ENCODE results near the gene POLN. TPM values are rescaled to one million over a fixed set of nuclear protein-coding genes. Genes with fewer than 3 reads are reported as not detected.
"Not testable (repeated sequence)": the region's sequence is repeated elsewhere in the genome, so short reads cannot be mapped to it uniquely, and the experiment has no call there.

POLN gene
- total RNA-seq, 2 experiments from 2014 or later: 1.2 to 2.2 TPM

GRCh38 chr4:2276581-2277325 is 34.8 kb upstream of the POLN start:
- CTCF ChIA-PET: no interaction called here
- POLR2A ChIA-PET: no interaction called here

DNA sequence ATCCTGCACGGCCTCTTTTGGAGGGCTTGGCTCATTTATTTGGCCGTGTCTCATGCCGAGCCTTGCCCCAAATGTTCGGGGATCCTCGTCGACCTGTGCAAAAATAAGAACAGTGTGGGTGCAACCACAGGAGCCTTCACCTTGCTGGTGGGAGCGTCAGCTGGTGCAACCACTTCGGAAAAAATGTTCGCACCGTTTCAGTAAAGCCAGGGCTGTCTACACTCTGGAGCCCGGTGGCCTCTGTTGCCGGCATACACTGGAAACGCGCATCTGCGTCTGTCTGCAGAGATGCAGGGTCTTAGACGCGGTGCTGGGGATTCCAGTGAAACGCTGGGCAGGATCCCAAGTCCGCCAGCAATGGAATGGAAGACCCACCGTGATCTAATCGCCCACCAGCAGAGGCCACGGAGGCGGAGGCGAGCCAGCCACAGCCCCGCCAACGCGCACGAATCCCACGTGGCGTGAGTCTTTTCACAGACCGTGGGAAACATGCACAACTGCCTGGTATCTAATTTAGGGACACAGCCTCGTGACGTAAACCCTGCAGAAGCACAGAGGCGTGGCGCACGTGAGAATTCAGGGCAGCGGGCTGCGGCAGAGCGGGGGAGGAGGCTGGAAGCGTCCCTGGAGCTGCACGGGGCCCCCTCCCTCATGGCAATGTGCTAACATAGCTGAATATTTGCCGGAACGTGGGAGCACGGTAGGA is 33.8 kb upstream of the POLN start:
- ChIA-PET POLR2A (no interaction called here), CTCF (no interaction called here)

- CTCF ChIA-PET, POLR2A ChIA-PET: not testable (repeated sequence)
Measured at GRCh38 chr4:2275044-2275397, 33.1 kb upstream of the POLN start.

GRCh38 chr4:2274320-2275043 is 32.6 kb upstream of the POLN start:
- POLR2A ChIA-PET: no interaction called here
- CTCF ChIA-PET: no interaction called here

DNA sequence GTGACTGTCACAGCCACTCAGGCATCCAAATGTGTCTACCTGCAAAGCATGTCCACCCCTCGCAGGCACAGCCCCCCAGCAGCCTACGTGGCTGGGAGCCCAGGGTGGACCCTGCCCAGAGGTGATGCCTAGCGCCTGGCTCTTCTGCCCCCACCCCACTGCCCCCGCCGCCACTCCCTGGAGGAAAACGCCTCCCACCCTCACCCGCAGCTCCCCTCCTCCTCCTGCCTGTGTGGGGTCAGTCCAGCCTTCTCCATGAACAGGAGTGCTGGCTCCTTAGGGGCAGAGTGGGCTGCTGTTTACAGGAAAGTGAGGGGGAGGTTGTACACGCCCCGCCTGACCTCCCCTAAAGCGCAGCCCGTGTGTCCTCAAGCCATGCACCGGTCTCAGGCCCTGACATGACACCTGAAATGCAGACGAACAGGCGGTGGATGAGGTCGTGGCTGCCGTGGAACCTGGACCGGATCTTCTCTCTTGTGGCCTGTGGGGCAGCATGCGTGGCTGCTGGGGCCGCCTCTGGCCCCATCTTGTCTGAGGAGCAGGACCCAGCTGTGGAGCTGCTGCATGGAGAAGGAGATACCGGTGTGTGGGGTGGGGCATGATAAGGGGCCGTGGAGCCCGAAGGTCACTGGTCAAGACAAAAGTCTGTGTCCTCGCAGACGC is 31.9 kb upstream of the POLN start:
- POLR2A ChIA-PET: no interaction called here

DNA sequence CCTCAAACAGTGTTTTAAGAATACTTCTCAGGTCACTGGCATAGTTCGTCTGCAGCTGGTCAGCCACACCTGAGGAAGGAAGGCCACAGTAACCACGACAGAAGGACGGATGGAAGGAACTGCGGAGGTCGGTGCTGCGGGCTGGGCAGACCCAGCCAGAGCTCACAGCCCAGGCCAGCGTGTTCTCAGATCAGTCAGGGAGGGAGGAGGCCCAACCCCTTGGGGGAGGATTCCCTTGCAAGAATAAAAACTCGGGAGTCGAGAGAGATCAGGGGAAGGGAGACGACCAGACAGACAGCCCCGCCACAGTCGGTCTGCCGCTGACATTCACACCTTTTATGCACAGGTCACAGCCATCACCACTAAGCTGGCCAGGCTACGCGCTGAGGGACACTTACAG is 31.3 kb upstream of the POLN start:
- ChIA-PET CTCF (no interaction called here), POLR2A (no interaction called here)

More for the DNA sequence above, 31.9 kb upstream of the POLN start:
- CTCF ChIA-PET: no interaction called here

- POLR2A ChIA-PET: no interaction called here
- CTCF ChIA-PET: no interaction called here
Measured at GRCh38 chr4:2272828-2273120, 30.9 kb upstream of the POLN start.

GRCh38 chr4:2272026-2272827 is 30.3 kb upstream of the POLN start:
- ChIA-PET POLR2A (no interaction called here), CTCF (no interaction called here)

DNA sequence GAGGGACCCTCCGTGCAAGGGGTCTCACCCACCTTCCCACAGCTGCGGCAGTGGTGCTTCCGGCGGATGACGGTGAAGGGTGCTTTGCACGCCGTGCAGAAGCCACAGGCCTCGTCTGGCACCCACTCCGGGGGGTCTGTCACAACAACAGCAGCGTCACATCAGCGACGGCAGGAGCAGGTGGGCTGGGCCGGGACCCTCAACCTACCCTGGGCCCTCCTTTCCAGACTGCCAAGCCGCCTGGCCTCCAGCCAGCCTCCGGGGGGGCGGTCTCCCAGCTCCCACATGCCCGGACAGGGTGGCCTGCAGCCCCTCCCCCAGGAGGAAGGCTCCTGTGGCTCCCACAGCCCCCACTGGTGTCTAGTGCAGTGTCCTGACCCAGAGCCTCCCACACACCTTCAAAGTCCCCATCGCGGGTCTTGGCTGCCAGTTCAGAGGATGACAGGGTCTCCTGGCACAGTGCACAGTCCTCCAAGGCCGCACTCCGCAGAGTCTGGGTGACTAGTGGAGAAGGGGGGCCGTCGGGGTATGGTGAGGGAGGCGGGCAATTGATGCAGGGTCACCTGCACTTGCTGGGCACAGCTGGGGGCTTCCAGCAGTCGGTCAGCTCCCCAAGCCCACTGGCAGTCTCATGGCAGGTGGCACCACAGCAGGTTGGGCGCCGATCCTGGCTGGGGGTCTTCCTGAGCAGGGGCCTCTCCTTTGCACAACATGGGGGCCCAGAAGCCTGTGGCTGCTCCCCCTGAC is 29.5 kb upstream of the POLN start:
- CTCF ChIA-PET: no interaction called here
- POLR2A ChIA-PET: no interaction called here

- POLR2A ChIA-PET: no interaction called here
- CTCF ChIA-PET: no interaction called here
Measured at GRCh38 chr4:2270341-2271165, 28.6 kb upstream of the POLN start.

GRCh38 chr4:2269618-2270163 is 27.8 kb upstream of the POLN start:
- POLR2A ChIA-PET: no interaction called here
- CTCF ChIA-PET: no interaction called here

DNA sequence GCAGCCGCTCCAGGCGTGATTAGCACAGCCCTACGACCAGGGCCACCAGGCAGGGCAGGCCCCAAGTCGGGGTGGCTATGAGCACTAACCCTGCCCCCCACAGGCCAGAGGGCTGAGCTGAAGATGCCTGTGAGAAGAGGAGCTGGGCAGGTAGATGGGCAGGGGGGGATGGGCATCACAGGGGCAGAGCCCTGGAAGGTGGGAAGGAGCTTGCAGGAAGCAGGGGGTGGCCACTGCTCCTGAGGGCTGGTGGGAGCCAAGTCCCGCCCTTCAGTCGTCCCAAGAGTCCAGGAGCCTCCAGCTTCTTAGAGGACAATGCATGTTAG is 27.2 kb upstream of the POLN start:
- CTCF ChIA-PET: no interaction called here

GRCh38 chr4:2268357-2269205 is 26.7 kb upstream of the POLN start:
- ChIA-PET POLR2A (no interaction called here), CTCF (no interaction called here)

More for the DNA sequence above, 27.2 kb upstream of the POLN start:
- POLR2A ChIA-PET: no interaction called here

- POLR2A ChIA-PET: no interaction called here
- CTCF ChIA-PET: no interaction called here
Measured at GRCh38 chr4:2267841-2268240, 25.9 kb upstream of the POLN start.

- ChIA-PET CTCF (no interaction called here), POLR2A (no interaction called here)
Measured at GRCh38 chr4:2267320-2267811, 25.4 kb upstream of the POLN start.

DNA sequence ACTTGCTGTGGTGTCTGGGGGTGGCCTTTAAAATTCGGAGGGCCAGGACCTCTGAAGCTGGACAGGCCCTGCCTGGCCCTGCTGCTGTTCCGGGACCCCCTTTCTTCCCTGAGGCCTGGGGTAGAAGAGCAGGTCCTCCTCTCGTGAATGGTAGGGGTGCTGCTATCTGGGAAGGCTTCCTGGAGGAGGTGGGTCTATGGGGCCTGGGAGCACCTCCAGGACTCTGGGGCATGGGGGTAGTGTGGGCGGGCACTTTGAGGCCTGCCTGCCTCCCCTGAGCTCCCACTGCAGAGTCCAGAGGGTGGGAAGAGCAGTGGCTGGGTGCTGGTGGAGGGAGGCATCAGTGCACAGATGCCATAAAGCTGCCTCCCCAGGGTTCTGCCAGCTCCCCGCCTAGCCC is 24.9 kb upstream of the POLN start:
- POLR2A ChIA-PET: no interaction called here
- CTCF ChIA-PET: no interaction called here

DNA sequence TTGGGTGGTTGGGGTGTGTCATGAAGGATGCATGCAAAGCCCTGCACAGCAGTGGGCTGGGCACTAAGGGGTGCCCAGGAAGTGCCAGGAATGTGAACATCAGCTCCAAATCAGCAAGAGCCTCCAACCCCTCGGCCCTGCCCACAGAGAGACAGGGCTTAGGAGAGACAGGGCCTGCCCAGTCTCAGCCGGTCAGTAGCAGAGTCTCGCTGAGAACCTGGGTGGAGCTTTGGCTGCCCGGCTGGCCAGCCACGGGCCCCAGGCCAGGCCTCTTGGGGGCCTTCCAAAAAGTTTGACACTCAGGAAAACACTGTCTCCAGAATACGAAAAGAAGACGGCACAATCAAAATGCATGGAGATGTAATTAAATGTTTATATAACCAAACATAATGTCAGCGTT is 24.3 kb upstream of the POLN start:
- POLR2A ChIA-PET: no interaction called here
- CTCF ChIA-PET: no interaction called here
